GM18526 (cell line): Measurements from ENCODE around the gene PSME4.

Experiments
- POLR2A ChIP-seq: IDR thresholded peaks from 3 replicates; pipeline ENCODE4 v1.6.1; 2011; ENCODE audit not compliant: insufficient read length; ENCODE audit errors: extremely low read depth

PSME4 gene

GRCh38 chr2:53985646-53986045, 14.9 kb upstream of the PSME4 start:
- no peak for TF ChIP-seq POLR2A

GRCh38 chr2:53969968-53970723, 647 bp downstream of the PSME4 start:
- TF ChIP-seq POLR2A = no peak

- TF ChIP-seq POLR2A = no peak
Measured at GRCh38 chr2:53969285-53969967, 1.4 kb downstream of the PSME4 start.

- TF ChIP-seq POLR2A = no peak
Measured at GRCh38 chr2:53964987-53965687, 5.7 kb downstream of the PSME4 start.

DNA sequence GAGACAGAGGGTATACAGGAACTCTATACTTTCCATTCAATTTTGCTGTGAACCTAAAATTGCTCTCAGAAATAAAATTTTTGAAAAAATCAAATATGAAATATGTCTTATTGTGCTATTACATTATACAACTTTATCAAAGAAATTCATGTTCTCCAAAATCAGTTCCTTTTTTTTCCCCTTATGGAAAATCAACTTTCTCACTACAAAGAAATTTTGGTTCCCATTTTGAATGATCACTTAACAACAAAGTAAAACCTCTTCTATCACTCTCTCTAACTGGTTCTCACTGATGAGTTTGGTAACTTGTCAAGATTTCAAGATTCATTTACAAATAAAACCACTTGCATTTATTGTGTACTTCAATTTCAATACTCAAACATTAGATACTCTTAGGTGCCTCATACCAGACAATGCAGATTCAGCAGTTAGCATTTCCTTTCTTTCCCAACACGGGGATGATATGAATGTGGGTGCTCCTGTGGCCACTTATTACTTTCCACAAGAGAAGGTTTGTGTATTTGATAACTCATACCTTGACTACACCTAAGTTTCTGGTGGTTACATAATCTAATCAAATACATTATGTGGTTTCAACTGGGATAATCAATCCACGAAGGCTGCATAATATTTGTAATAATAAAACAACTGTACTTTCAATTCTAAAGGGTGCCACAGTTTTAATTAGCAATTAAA, 6.4 kb downstream of the PSME4 start:
- TF ChIP-seq POLR2A = no peak

DNA sequence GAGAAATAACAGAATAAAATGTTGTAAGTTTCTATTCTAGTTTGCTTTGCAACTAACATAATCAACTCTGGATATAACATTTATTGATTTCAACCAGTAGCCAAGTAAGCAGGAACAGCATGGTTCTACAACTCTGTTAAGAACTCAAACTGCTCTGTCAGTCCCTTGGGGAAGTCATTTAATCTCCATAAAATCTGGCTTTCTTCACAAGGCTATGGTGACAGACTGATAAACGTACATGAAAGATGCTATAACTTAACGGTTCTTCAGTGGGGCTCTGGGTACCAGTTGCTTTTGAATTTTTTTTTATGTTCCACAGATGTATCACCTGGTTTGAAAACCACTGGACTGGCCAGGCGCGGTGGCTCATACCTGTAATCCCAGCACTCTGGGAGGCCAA, 10.3 kb downstream of the PSME4 start:
- TF ChIP-seq POLR2A = no peak

DNA sequence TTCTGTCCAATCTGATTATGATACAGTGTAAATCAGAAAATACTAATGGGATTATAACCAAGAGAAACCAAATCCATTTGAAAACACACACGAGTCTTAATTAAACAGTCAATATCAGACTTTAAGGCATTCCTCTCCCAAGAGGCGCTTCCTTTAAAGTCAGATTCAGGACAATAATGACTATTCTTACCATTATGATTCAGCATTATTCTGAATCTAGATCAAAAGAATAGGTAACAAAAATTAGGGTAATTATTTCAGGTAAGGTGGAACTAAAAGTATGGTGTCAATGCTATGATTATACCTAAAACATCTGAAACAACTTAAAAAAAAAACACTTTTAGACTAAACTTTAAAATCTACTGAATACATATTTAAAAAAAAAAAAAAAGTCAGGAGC, 12.3 kb downstream of the PSME4 start:
- no peak for TF ChIP-seq POLR2A

DNA sequence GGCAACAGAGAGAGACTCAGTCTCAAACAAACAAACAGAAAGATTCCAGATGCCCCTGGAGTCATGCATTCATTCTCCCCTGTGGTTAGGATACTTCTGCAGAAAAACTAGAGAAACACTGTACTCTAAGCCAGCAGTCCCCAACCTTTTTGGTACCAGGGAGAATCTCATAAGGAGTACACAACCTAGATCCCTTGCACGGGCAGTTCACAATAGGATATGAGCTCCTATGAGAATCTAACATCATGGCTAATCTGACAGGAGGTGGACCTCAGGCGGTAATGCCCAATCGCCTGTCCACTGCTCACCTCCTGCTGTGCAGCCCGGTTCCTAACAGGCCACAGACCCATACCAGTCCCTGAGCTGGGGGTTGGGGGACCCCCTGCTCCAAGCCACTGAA, 18.3 kb downstream of the PSME4 start:
- TF ChIP-seq POLR2A = no peak

DNA sequence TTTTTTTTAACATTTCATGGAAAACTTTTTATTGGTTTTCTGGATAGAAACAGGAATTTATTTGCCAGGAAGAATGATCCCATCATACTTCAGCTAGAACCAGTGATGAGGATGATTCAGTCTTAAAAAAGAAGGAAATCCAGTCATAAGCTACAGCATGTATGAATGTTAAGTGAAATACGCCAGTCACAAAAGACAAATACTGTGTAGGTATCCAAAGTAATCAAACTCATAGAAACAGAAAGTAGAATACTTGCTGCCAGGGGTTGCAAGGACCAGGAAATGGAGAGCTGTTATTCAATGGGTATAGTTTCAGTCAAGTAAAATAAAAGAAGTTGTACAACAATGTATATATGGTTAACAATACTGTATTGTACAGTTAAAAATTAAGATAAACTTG, 21.3 kb downstream of the PSME4 start:
- no peak for TF ChIP-seq POLR2A

GRCh38 chr2:53945538-53945937, 25.3 kb downstream of the PSME4 start:
- no peak for TF ChIP-seq POLR2A

DNA sequence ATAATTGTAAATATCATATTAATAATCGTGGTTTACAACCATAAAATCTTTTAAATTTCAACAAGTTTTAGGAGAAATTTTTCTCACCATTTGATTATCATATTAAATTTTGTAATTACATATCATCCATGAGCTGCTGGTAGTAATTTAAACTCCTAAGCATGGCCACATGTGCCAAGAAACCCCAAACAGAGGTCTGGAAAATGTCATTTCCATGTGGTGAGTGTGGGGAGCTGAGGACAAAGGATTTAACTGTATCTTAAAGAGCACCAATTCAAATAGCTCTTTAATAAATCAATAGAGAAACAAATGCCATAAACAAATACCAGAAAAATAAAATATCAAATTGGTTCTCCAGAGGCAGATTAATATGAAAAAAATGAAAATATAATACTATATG, 26.3 kb downstream of the PSME4 start:
- TF ChIP-seq POLR2A = no peak

- TF ChIP-seq POLR2A = no peak
Measured at GRCh38 chr2:53942280-53942679, 28.5 kb downstream of the PSME4 start.

DNA sequence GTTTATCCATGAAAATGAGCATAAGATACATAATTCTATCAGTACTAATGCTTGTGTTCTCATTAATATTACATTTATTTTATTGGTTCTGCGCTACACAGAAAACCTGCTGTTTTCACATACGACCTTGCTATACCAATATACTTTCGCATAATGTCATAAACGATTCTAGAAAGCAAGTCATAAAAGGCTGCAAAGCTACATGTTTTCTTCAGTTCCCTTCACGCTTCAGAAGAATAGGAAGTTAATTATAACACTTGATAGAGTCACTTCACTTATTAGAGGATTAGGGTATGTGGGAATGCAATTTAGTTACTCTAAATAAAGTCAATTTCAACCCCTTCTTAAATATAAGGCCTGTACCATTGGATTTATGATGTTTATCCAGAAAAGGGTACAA, 29.0 kb downstream of the PSME4 start:
- TF ChIP-seq POLR2A = no peak

DNA sequence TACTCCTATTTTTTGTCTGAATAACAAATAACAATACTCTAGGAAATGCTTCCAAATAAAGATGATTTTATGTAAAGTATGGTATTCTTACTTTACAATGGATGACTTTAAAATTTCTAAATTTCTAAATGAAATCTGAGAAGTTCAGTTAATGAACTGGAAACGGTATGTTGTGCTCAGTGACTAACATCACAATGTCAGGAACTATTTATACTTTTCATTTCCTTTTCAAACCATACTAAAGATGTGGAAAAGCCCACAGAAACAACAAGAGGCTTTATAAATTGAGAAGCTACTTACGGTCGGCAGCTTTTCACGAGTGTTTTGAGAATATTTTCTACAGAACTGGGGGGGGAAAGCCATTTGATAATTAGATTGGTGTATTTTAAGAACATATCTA, 31.1 kb downstream of the PSME4 start:
- TF ChIP-seq POLR2A = no peak

DNA sequence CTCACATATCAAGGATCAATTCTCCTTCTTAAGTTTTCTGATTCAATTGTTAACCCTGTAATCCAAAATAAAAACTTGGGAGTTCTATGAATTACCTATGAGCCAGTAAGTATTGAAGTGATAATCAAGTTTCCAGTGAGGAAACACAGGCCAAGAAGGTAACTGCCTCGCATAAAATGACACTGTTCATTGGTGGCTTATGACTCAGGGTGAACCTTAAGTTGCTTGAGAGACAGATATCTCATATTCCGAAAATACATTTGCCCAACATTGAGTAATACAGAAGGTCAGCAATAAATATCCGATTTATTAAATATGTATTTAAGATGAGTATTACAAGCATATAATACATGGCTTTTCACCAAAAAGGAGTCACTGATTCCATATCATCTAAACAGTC, 31.9 kb downstream of the PSME4 start:
- no peak for TF ChIP-seq POLR2A

DNA sequence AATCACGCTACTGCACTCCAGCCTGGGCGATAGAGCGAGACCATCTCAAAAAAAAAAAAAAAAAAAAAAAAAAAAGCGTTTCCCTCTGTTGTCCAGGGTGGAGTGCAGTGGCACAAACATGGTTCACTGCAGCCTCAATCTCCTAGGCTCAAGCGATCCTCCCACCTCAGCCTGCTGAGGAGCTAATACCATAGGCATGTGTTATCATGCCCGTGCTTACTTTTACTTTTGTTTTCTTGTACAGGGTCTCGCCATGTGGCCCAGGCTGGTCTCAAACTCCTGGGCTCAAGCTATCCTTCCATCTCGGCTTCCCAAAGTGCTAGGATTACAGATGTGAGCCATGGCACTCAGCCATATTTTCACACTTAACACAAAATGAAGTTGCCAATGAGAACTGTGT, 37.5 kb downstream of the PSME4 start:
- TF ChIP-seq POLR2A = no peak
